Upper lobe of left lung (tissue), 6 donors: Measurements from ENCODE around the gene PPFIA2. TPM values are rescaled to one million over a fixed set of nuclear protein-coding genes. Genes with fewer than 3 reads are reported as not detected.

Experiments used
- ATAC-seq, 2 donors: fragments of 200-7000 bp; cut with Tn5 transposase; one replicate each; pipeline ENCODE4 v1.9.1; 2022; ENCODE audit warnings: mild to moderate bottlenecking in 2 of 2, moderate library complexity in 2 of 2; ENCODE audit not compliant: low FRiP score in 2 of 2
- DNase-seq, 2 donors: peaks; one replicate each; pipeline ENCODE4 v3.0.0-alpha.2; 2019 to 2020
- H3K27ac ChIP-seq, 4 donors: fragments of 200-600 bp; sonication (generic); one replicate each; pipeline ENCODE4 v1.5.1; 2016 to 2019
- H3K27me3 ChIP-seq, 4 donors: fragments of 200-600 bp; sonication (generic); one replicate each; pipeline ENCODE4 v1.5.1; 2017 to 2019
- H3K36me3 ChIP-seq, 4 donors: fragments of 200-600 bp; sonication (generic); one replicate each; pipeline ENCODE4 v1.5.1; 2016 to 2019
- H3K4me1 ChIP-seq, 4 donors: fragments of 200-600 bp; sonication (generic); one replicate each; pipeline ENCODE4 v1.5.1; 2018 to 2019
- H3K4me3 ChIP-seq, 4 donors: fragments of 200-600 bp; sonication (generic); one replicate each; pipeline ENCODE4 v1.5.1; 2017 to 2019; ENCODE audit warnings: mild to moderate bottlenecking in 2 of 4, moderate library complexity in 1 of 4
- H3K9me3 ChIP-seq, 4 donors: fragments of 200-600 bp; sonication (generic); one replicate each; pipeline ENCODE4 v1.5.1; 2018 to 2019
- EP300 ChIP-seq, 4 donors: sonication (generic); formaldehyde crosslinking; IDR thresholded peaks; one replicate each; pipeline ENCODE4 v1.5.1; 2017; ENCODE audit warnings: antibody characterized with exemption in 4 of 4, control low read depth in 2 of 4
- POLR2A ChIP-seq, 4 donors: fragments of 450-650 bp; IDR thresholded peaks; one replicate each; pipeline ENCODE4 v1.5.1; 2016 to 2017; ENCODE audit warnings: antibody characterized with exemption in 4 of 4, mild to moderate bottlenecking in 2 of 4
- POLR2AphosphoS5 ChIP-seq, 2 donors: sonication (generic); formaldehyde crosslinking; IDR thresholded peaks; one replicate each; pipeline ENCODE4 v1.5.1; 2017; ENCODE audit warnings: antibody characterized with exemption in 2 of 2
- WGBS, 2 donors: methylation state at CpG; one replicate each; pipeline ENCODE4 v1.1.5; 2017 to 2018; 5-methylcytosine and 5-hydroxymethylcytosine counted together
- total RNA-seq, 6 donors: library from RNA; depleted of rRNA in 4 of 6; stranded (reverse); fragments of >200 nt in 4 of 6; gene quantifications; one replicate each; pipeline versions ENCODE4 v1.1.0 to v1.2.1, GENCODE V29; 2016 to 2021
- TF ChIP-seq, protein P1 (sequence below), 6 experiments: fragments of 450-650 bp in 4 of 6; fragments of 200-600 bp in 2 of 6; sonication (generic) in 2 of 6; IDR thresholded peaks; one replicate each; pipeline ENCODE4 v1.5.1; 2016 to 2019; ENCODE audit warnings: antibody characterized with exemption in 6 of 6
- donor health status: DM: no; HTN: no; CAD: no; lungs with moderate emphysema.
- donor health status: DM: no; HTN: yes; CAD: no; lungs with severe emphysema.

The PPFIA2 gene
- total RNA-seq, 6 donors from 2014 or later = 1.3 to 7.3 (median 2.6) TPM

DNA sequence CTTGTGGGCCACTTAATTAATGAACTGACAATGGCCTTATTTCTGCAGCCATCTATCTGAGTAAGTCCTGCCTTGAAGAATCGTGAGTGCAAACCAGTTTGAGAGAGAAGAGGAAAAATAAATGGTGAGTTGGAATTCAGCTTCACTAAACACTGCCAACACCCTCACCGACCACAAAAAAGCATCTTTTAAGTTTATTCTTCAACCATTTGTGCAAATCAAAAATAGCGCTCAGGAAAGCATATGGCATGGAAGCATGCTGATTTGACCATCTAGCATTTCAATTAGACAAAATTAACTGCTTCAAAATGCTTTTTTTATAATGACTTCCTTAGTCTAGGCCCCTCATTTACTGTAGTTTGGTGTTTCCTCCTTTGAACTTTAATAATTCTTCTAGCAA lies 294.0 kb downstream of the PPFIA2 start:
- DNase-seq (no peak), ATAC-seq (no peak)
- no peaks in the 10 kb centered on the region for H3K27me3 ChIP-seq
- no peak overlapping the region for H3K27ac ChIP-seq
- H3K4me1 ChIP-seq = no peaks in the 10 kb centered on the region
- no peak overlapping the region for H3K4me3 ChIP-seq
- no peaks in the 10 kb centered on the region for H3K36me3 ChIP-seq
- no peak for TF ChIP-seq POLR2AphosphoS5 (IDR thresholded peaks at IDR 0.05)
- TF ChIP-seq, protein P1, sequence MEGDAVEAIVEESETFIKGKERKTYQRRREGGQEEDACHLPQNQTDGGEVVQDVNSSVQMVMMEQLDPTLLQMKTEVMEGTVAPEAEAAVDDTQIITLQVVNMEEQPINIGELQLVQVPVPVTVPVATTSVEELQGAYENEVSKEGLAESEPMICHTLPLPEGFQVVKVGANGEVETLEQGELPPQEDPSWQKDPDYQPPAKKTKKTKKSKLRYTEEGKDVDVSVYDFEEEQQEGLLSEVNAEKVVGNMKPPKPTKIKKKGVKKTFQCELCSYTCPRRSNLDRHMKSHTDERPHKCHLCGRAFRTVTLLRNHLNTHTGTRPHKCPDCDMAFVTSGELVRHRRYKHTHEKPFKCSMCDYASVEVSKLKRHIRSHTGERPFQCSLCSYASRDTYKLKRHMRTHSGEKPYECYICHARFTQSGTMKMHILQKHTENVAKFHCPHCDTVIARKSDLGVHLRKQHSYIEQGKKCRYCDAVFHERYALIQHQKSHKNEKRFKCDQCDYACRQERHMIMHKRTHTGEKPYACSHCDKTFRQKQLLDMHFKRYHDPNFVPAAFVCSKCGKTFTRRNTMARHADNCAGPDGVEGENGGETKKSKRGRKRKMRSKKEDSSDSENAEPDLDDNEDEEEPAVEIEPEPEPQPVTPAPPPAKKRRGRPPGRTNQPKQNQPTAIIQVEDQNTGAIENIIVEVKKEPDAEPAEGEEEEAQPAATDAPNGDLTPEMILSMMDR (IDR thresholded peaks at IDR 0.05) = no peak
- no peak for TF ChIP-seq EP300 (IDR thresholded peaks at IDR 0.05)
- H3K9me3 ChIP-seq = no peaks in the 10 kb centered on the region
- 76 to 77% methylated on average over 3 of the region's 3 CpGs for WGBS, 2 donors

DNA sequence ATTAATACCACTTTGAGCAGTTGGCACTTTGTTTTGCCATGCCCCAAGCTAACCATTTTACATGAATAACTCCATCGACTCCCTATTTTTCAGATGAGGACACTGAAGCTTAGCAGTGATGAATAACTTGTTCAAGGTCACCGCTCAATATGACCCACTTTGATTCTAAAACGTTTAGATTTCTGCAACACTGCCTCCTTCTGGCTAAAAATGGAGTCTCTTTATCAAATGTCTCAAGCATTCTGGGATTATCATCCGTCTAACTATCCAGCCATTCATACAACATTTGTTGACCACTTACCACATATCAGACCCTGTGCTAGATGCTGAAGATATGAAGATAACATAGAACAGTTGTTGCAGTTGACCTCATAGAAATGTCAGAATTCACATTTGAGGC lies 298.0 kb downstream of the PPFIA2 start:
- no peaks in the 10 kb centered on the region for H3K27me3 ChIP-seq
- H3K27ac ChIP-seq = no peak overlapping the region
- ATAC-seq = no peak
- no peaks in the 10 kb centered on the region for H3K9me3 ChIP-seq
- H3K4me3 ChIP-seq = no peak overlapping the region
- no peak for DNase-seq
- TF ChIP-seq EP300 (IDR thresholded peaks at IDR 0.05) = no peak
- TF ChIP-seq, protein P1 (IDR thresholded peaks at IDR 0.05) = no peak
- no peak for TF ChIP-seq POLR2AphosphoS5 (IDR thresholded peaks at IDR 0.05)
- TF ChIP-seq POLR2A (IDR thresholded peaks at IDR 0.05) = no peak
- no peaks in the 10 kb centered on the region for H3K36me3 ChIP-seq
- WGBS, 2 donors = 62 to 65% methylated on average over 4 of the region's 4 CpGs
- no peaks in the 10 kb centered on the region for H3K4me1 ChIP-seq

DNA sequence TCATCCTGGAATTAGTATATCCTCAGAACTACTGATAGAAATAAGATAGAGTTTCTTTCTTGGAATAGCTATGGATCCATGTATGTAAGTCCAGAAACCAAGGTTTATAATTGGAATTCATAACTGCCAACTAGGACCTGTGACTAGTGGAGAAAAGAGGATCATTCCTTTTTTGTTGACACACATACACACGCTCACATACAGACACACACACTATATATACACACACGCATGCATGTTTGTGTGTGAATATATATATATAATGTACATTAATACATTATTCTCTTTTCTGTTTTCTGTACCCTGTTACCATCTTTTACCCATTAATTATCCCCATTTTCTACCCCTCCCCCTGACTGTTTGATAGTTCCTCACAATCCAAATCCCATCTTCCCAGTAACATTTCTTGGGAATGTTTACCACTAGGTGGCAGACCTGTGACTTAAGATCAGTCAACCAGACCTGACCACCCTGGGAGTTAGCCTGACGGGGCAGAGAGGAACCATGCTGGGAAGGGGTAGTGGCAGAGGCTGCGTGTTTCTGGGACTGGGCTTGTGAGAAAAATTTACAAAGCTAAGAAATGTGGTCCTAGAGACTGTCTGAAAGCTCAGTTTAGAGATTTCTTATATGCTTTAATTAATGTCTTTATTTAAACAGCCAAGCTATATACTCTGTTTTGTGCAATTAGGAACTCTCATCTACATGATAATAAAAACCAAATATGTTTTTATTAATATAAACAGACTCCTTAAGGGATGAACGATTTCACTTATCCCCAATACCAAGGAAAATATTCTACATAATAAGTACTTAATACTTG lies 308.0 kb downstream of the PPFIA2 start:
- WGBS, 2 donors = 39 to 41% methylated on average over 5 of the region's 5 CpGs
- ATAC-seq (peak in 1 of 2 donors; percentile 71), DNase-seq (no peak)
- no peak overlapping the region for H3K4me3 ChIP-seq
- H3K9me3 ChIP-seq = no peaks in the 10 kb centered on the region
- TF ChIP-seq, protein P1 (IDR thresholded peaks at IDR 0.05) = peak in 4 of 6 experiments; percentile 31 to 51 (median 41)
- TF ChIP-seq POLR2A (IDR thresholded peaks at IDR 0.05) (no peak), EP300 (IDR thresholded peaks at IDR 0.05) (no peak), POLR2AphosphoS5 (IDR thresholded peaks at IDR 0.05) (no peak)
- H3K27me3 ChIP-seq = no peaks in the 10 kb centered on the region
- no peaks in the 10 kb centered on the region for H3K4me1 ChIP-seq
- no peaks in the 10 kb centered on the region for H3K36me3 ChIP-seq
- no peak overlapping the region for H3K27ac ChIP-seq

DNA sequence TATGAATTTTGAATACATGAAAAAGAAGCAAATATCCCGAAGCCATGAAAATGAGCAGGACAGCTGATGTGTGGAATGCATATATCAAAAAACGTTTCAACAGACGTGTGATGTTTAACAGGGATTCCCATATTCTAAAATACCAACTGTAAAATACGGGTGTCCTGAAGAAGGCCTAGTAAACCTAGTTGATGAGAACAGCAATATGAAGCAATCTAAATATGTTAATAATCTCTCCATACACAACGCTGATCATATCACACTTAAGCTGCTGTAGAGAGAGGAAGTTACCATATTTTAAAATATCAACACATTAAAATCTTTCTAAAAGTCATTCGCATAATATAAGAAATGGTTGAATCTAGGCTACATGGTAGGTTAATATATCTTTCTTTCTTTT lies 317.5 kb downstream of the PPFIA2 start:
- WGBS, 2 donors = 88 to 89% methylated on average over 6 of the region's 6 CpGs
- Histone ChIP-seq H3K9me3 (no peaks in the 10 kb centered on the region), H3K27ac (no peak overlapping the region), H3K27me3 (no peaks in the 10 kb centered on the region), H3K4me3 (no peak overlapping the region), H3K4me1 (no peaks in the 10 kb centered on the region), H3K36me3 (no peaks in the 10 kb centered on the region)
- DNase-seq (no peak), ATAC-seq (no peak)
- TF ChIP-seq POLR2AphosphoS5 (IDR thresholded peaks at IDR 0.05) (no peak), POLR2A (IDR thresholded peaks at IDR 0.05) (no peak), EP300 (IDR thresholded peaks at IDR 0.05) (no peak)
- TF ChIP-seq, protein P1 (IDR thresholded peaks at IDR 0.05) = no peak

DNA sequence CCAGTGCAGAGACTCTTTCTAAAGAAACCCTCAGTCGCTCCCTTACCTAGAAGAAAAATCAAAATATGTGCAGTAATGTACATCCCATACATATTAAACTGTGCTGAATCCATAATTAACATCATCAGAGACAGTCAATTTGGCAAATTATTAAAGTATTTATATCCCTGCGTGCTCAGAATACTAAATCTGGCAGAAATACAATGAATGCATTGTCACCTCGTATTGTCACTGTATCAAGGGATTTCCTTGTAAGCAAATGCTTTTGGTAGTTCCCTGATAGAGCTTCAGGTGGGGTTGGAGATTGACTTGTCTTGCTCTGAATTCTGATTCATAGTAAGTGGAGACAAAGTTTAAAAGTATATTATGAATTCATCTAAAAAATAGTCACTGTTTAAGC lies 319.1 kb downstream of the PPFIA2 start:
- no peak for DNase-seq
- WGBS, 2 donors = 58 to 70% methylated on average over 3 of the region's 3 CpGs
- Histone ChIP-seq H3K27me3 (no peaks in the 10 kb centered on the region), H3K36me3 (no peaks in the 10 kb centered on the region), H3K9me3 (no peaks in the 10 kb centered on the region), H3K27ac (no peak overlapping the region), H3K4me1 (no peaks in the 10 kb centered on the region), H3K4me3 (no peak overlapping the region)
- ATAC-seq = no peak
- TF ChIP-seq, protein P1 (IDR thresholded peaks at IDR 0.05) = no peak
- TF ChIP-seq EP300 (IDR thresholded peaks at IDR 0.05) (no peak), POLR2A (IDR thresholded peaks at IDR 0.05) (no peak), POLR2AphosphoS5 (IDR thresholded peaks at IDR 0.05) (no peak)
